Neural cell (in vitro differentiated cells): ENCODE results near the gene WTIP.

Experiments
- CTCF ChIP-seq: fragments of 450-650 bp; IDR thresholded peaks from 2 replicates; pipeline ENCODE4 v1.5.1; 2014; ENCODE audit warnings: antibody characterized with exemption, mild to moderate bottlenecking, moderate library complexity; ENCODE audit not compliant: poor library complexity, severe bottlenecking
- EP300 ChIP-seq: fragments of 450-650 bp; conservative IDR thresholded peaks from 2 replicates; pipeline ENCODE4 v1.6.1; 2014; ENCODE audit warnings: antibody characterized with exemption, mild to moderate bottlenecking, moderate library complexity; ENCODE audit not compliant: poor library complexity, severe bottlenecking
- RAD21 ChIP-seq: fragments of 450-650 bp; conservative IDR thresholded peaks from 2 replicates; pipeline ENCODE4 v1.6.1; 2014; ENCODE audit warnings: antibody characterized with exemption, mild to moderate bottlenecking, moderate library complexity

- TF ChIP-seq EP300, result no peak
- no peak for TF ChIP-seq CTCF
- no peak for TF ChIP-seq RAD21
Observed at GRCh38 chr19:34474233-34474989, 7.1 kb upstream of the WTIP start.
